VCaP (cell line): ENCODE results near the gene BBS7.

Source experiments
- H3K27ac ChIP-seq: fragments of 450-650 bp; 2 replicates; pipeline ENCODE4 v1.5.1; 2017
- TF ChIP-seq, protein P1 (sequence below): fragments of 450-650 bp; conservative IDR thresholded peaks from 2 replicates; pipeline ENCODE4 v1.5.1; 2017; ENCODE audit warnings: mild to moderate bottlenecking, moderate library complexity

Gene BBS7

DNA sequence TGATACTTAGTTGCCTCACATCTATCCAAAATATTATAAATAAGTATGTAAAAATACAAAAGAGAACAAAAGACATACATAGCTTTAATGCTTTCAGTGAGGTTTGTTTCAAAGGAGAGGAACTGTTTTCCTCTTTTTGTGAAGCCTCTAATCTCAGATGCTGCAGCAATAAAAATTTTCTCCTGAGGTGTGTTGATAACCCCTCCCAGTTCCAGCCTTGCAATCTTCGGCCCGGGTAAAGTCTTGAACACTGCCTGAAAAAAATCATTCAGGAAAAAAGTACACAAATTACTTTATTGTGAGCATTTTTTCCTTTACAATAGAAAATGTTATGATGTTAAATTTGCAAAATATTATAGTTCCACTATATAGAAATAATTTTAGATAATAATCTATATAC lies 8.8 kb downstream of the BBS7 start:
- no peak overlapping the region for H3K27ac ChIP-seq
- TF ChIP-seq, protein P1, sequence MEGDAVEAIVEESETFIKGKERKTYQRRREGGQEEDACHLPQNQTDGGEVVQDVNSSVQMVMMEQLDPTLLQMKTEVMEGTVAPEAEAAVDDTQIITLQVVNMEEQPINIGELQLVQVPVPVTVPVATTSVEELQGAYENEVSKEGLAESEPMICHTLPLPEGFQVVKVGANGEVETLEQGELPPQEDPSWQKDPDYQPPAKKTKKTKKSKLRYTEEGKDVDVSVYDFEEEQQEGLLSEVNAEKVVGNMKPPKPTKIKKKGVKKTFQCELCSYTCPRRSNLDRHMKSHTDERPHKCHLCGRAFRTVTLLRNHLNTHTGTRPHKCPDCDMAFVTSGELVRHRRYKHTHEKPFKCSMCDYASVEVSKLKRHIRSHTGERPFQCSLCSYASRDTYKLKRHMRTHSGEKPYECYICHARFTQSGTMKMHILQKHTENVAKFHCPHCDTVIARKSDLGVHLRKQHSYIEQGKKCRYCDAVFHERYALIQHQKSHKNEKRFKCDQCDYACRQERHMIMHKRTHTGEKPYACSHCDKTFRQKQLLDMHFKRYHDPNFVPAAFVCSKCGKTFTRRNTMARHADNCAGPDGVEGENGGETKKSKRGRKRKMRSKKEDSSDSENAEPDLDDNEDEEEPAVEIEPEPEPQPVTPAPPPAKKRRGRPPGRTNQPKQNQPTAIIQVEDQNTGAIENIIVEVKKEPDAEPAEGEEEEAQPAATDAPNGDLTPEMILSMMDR, result no peak

DNA sequence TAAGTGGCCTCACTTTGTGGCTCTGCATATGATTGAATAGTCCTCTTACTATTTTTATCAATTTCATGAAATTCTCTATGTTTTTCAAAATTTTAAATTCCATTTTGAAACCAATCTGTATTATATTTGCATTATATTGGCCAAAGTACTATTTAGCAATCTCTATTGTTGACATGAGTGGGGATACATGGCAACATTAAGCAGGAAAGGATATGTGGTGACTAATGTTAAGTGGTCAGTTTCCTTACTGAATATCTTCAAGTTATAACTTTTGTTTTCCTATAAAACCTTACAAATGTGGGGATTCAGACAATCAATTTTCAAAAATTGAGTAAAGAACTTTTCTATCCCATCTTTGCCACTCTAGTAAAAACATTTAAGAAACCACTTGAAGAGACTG lies 10.2 kb downstream of the BBS7 start:
- no peak overlapping the region for H3K27ac ChIP-seq
- TF ChIP-seq, protein P1, result no peak

DNA sequence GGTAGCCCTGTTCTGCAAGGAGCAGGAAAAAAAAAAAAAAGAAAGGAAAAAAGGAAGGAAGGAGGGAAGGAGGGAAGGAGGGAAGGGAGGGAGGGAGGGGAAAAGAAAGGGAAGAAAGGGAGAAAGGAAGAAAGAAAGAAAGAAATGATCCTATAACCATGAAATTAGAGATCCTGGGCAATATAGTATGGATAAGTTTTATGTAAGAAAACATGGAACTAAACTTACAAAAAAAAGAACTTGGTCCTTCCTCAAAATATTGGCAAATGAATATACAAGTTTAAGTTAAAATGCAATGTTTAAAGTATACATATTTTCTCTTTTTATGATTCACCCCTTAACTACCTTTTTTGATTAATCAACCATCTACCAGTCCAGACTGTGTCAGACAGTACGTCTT lies 18.9 kb downstream of the BBS7 start:
- TF ChIP-seq, protein P1, result no peak
- no peak overlapping the region for H3K27ac ChIP-seq

GRCh38 chr4:121846662-121847061 lies 23.6 kb downstream of the BBS7 start:
- TF ChIP-seq, protein P1, result no peak
- no peak overlapping the region for H3K27ac ChIP-seq

- no peak overlapping the region for H3K27ac ChIP-seq
- TF ChIP-seq, protein P1, result no peak
Measured at GRCh38 chr4:121842862-121843261, 27.4 kb downstream of the BBS7 start.

DNA sequence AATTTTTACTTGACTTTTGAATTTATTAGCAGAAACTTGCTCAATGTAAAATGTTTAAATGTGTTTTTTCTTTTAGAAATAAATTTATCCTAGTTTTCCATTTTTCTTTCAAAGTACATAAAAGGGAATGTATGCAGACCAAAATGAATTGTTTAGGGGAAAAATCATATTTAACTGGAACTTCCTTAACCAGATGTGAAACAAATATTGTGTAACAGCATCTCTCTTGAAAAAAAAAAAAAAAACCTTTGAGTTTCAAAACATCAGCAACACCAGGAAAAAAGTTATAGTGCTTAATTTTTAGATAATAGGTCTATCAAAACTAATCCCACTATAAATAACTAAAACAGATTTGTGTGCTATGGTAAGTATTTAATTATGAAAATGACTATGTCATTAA lies 32.1 kb downstream of the BBS7 start:
- H3K27ac ChIP-seq, result no peak overlapping the region
- TF ChIP-seq, protein P1, result no peak

DNA sequence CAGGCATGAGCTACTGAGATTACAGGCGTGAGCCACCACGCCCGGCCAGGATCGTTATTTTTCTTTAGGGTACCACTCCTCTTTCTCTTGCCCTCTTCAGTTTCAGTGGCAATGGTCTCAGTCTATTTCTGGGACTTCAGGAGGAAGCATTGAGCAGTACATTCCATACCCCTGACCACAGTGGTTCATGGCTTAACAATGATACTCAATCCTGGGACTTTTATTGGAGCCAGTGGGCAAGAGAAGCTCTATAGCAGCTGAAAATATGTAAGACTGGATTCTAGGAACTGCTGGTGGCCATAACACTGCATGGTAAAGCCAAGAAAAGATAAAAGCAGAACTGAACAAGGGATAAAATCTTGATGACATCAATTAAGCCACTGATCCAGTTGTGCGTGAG lies 40.8 kb downstream of the BBS7 start:
- H3K27ac ChIP-seq, result no peak overlapping the region
- TF ChIP-seq, protein P1, result no peak

DNA sequence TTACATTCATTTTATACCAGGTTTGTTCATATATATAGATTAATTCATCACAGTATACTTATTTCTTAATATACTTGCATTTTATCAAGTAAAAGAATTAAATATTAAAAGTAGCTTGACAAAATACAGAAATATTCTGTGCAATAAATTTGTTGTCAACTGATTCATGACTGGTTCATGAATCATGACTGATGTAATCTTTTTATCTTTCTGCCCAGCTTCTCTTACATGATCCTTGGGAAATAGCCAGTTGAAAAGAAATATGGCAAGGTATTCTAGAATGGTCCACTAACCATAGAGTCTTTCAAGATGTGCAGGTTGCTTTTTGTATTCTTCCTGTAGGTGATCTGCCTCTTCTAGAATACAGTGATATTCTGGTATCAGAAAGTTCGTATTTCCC lies 42.4 kb downstream of the BBS7 start:
- TF ChIP-seq, protein P1, result no peak
- H3K27ac ChIP-seq, result no peak overlapping the region
